ENCODE results near the gene MSI2. TPM values are rescaled to one million over a fixed set of nuclear protein-coding genes. Genes with fewer than 3 reads are reported as not detected.

Gene MSI2
- total and polyA plus RNA-seq, 2 donors: 19.0 to 43.4 TPM

GRCh38 chr17:57603978-57604377 lies 347.7 kb downstream of the MSI2 start:
- Histone ChIP-seq H3K27ac (ENCODE audit: low read depth) (no peak overlapping the region), H3K4me1 (ENCODE audit: insufficient read depth) (no peaks in the 10 kb centered on the region)

DNA sequence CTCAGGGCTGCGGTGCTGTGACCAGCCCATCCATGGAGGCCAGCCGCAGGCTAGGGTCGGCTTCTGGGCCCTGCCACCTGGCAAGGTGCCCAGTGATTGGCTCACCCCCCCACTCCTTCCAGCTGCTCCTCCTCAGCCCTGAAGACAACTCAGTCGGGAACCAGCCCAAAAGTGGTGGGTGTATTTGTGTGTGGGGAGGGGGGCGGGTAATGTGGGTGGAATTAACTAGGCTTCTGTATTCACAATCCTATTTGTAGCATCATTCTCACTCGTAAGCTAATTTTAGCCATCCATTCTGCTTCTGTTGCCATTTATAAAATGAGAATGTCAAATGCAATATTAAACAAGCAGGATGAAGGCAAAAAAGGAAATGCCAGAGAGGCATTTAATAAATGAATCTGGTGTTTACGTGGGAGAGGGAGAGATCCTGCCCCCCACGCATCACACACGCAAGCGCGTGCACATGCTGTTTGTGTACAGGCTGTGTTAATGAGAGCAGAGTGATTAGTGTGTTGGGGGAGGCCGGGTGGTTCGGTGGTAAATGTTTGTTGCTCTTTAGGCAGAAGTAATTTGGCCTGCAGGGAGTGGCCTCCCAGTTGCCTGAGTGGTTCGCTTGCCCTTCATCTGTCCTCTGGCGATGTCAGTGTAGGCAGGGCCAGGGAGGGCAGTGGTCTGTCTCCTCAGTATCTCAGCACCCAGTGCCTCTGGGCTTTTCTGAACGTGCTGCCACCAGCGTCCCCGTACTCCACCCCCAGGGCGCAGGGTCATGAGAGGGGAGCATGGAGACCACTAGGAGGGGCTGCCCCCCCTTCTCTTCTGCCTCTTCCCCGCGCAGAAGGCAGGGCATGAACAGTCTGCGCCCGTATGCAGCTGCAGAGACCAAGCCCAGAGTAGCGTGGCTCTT lies 348.7 kb downstream of the MSI2 start:
- no peaks in the 10 kb centered on the region for H3K36me3 ChIP-seq (ENCODE audit: insufficient read depth)
- 19% methylated on average over 24 of the region's 24 CpGs for WGBS
- DNase-seq (ENCODE audit: extremely low spot score): no peak
- peak overlapping the region; percentile 25 for H3K27ac ChIP-seq (ENCODE audit: low read depth)
- H3K4me3 ChIP-seq (ENCODE audit: low read depth, low read length): no peak overlapping the region
- H3K4me1 ChIP-seq (ENCODE audit: insufficient read depth): no peaks in the 10 kb centered on the region

More at GRCh38 chr17:57603978-57604377, 347.7 kb downstream of the MSI2 start:
- no peak for DNase-seq (ENCODE audit: extremely low spot score)
- Histone ChIP-seq H3K36me3 (ENCODE audit: insufficient read depth) (no peaks in the 10 kb centered on the region), H3K4me3 (ENCODE audit: low read depth, low read length) (no peak overlapping the region)
- 84% methylated on average over 5 of the region's 5 CpGs for WGBS

DNA sequence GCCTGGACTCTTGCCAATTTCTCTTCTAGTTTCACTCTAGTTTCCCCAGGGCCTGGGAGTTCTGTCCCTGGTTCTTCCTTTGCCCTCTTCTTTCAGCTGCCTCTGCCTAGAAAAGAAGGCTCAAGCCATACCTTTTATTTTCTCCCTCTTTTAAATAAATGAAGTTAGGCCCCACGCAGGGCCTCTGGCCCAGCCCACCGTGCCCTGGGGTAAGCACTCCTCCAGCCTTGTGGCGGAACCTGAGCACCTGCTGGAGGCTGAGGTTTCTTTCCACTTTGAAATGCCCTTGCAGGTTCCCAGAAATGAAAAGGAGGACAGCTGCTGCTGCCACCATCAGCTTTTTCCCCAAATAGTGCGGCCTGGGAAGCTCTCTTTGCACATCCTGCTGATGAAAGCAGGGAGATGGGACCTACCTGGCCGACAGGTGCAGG lies 349.4 kb downstream of the MSI2 start:
- no peaks in the 10 kb centered on the region for H3K36me3 ChIP-seq (ENCODE audit: insufficient read depth)
- no peaks in the 10 kb centered on the region for H3K4me1 ChIP-seq (ENCODE audit: insufficient read depth)
- no peak overlapping the region for H3K4me3 ChIP-seq (ENCODE audit: low read depth, low read length)
- H3K27ac ChIP-seq (ENCODE audit: low read depth): no peak overlapping the region
- no peak for DNase-seq (ENCODE audit: extremely low spot score)
- 77% methylated on average over 5 of the region's 5 CpGs for WGBS

DNA sequence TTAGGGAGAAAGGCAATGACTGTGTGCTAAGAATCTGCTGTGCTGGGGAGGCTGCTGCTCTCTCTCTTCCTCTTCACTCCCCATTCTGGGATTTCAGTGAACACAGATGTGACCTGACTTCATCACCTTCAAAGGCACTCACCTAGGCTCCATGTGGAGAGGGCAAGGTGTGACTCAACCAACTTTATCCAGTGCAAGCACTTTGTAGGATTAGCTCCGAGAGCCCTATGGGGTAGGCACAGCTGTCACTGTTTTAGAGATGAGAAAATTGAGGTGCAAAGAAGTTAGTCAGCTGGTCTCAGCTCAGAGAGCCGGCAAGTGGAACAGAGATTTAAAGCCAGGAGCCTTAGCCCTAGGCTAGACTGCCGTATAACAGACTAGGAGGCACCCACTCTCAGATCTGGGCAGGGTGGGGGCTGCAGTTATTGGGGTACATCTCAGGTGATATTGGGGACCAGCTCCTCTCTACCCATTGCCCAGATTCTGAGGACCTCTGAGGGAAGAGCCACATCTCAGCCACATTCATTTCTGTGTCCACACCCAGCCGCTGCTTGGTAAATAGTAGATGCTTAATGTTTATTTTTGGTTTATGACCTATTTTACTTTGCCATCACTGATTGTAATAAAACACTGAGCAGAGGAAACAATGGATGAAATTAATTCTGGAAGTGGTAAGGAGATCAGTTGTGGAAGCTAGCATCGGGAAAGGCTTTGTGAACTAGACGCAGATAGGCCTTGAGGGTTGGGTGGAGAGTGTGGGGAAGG lies 350.0 kb downstream of the MSI2 start:
- DNase-seq (ENCODE audit: extremely low spot score): no peak
- Histone ChIP-seq H3K4me3 (ENCODE audit: low read depth, low read length) (no peak overlapping the region), H3K4me1 (ENCODE audit: insufficient read depth) (no peaks in the 10 kb centered on the region), H3K36me3 (ENCODE audit: insufficient read depth) (no peaks in the 10 kb centered on the region), H3K27ac (ENCODE audit: low read depth) (no peak overlapping the region)
- 92% methylated on average over 6 of the region's 6 CpGs for whole genome bisulfite sequencing

DNA sequence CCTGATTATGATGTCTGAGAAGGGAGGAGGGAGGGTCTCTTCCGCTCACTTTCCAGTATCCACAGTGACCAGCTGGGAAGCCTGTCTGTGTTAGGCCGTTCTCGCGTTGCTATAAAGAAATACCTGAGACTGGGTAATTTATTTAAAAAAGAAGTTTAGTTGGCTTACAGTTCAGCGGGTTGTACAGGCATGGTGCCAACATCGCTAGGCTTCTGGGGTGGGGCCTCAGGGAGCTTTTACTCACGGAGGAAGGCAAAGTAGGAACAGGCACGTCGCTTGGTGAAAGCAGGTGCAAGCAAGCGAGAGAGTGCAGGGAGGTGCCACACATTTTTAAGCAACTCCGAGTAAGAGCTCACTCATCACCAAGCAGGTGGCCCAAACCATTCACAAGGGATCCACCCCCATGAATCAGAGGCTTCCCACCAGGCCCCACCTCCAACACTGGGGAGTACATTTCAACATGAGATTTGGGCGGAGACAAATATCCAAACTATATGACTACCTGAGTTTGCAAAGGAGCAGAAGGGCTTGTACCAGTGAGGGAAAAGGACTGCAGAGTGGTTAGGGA lies 351.3 kb downstream of the MSI2 start:
- 87% methylated on average over 12 of the region's 12 CpGs for WGBS
- Histone ChIP-seq H3K36me3 (ENCODE audit: insufficient read depth) (no peaks in the 10 kb centered on the region), H3K4me3 (ENCODE audit: low read depth, low read length) (no peak overlapping the region), H3K27ac (ENCODE audit: low read depth) (no peak overlapping the region), H3K4me1 (ENCODE audit: insufficient read depth) (no peaks in the 10 kb centered on the region)
- no peak for DNase-seq (ENCODE audit: extremely low spot score)

DNA sequence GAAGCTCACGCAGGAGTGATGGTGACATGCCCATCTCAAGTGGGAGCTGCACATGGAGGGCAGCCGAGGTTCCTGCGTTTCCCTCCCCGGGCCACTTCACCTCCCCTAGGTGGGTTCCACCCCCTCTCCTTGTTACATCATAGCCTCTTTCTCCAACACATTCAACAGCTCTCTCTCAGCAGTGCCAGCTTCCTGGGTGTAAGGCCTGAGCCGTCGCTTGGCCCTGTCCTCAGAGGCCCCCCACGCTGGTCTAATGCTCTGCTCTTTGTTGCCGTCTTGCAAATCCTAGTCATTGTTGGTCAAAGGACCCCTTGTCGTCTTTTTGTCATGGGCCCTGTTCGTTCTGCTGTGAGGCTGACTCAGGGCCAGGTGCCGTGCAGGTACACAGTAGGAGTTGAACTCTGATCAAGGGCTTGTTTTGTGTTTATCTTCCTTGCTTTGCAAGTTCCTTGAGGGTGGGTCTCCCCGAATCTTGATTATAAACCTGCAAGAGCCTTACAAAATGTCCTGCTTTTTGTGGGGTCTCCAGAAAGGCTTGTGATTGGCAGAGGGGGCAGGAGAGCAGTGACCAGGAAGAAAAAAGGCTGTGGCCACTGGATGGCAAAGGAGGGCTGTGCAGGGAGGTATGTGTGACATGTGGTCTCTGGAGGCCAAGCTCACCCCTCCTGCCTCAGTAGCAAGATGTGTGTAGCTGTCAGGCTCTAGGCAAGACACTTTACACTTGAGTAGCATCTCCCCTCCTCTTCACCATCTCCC lies 352.2 kb downstream of the MSI2 start:
- no peaks in the 10 kb centered on the region for H3K4me1 ChIP-seq (ENCODE audit: insufficient read depth)
- DNase-seq (ENCODE audit: extremely low spot score): no peak
- no peak overlapping the region for H3K27ac ChIP-seq (ENCODE audit: low read depth)
- no peak overlapping the region for H3K4me3 ChIP-seq (ENCODE audit: low read depth, low read length)
- H3K36me3 ChIP-seq (ENCODE audit: insufficient read depth): no peaks in the 10 kb centered on the region
- WGBS: 97% methylated on average over 12 of the region's 12 CpGs

DNA sequence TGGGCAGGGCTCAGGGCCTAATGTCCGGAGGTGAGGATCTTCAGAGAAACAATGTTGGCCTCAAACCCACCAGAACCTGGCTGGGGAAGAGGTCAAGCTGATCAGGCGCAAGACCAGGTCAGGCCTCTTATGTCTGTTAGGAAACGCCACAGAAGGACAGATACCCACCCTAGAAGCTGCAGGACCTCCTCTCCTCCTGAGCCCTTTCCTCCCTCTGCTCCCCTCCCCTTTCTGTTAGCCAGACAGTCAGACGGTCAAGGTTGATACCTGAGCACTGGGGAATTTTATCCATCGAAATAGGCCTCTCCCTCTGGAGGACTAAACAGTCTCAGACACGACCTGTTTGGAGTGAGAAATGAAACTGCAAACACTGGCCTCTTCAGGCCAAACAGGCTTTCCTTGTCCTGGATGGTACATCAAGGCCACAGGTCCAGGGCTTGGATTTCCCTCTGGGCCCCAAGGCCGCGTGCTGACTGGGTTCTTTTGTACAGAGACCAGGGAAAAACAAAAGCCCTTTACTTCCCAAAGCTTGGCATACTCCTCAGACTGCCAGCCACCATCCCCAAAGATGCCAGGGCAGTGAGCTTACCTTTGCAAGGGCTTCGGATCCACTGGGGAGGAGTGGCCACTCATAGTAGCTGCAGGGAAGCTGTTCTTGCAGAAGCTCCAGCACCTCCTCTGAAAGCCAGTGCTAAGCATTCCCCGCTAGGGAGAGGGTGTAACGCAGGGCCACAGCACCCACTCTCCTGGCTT lies 353.0 kb downstream of the MSI2 start:
- H3K4me1 ChIP-seq (ENCODE audit: insufficient read depth): no peaks in the 10 kb centered on the region
- WGBS: 86% methylated on average over 11 of the region's 11 CpGs
- no peak overlapping the region for H3K27ac ChIP-seq (ENCODE audit: low read depth)
- H3K4me3 ChIP-seq (ENCODE audit: low read depth, low read length): no peak overlapping the region
- no peaks in the 10 kb centered on the region for H3K36me3 ChIP-seq (ENCODE audit: insufficient read depth)
- DNase-seq (ENCODE audit: extremely low spot score): no peak

DNA sequence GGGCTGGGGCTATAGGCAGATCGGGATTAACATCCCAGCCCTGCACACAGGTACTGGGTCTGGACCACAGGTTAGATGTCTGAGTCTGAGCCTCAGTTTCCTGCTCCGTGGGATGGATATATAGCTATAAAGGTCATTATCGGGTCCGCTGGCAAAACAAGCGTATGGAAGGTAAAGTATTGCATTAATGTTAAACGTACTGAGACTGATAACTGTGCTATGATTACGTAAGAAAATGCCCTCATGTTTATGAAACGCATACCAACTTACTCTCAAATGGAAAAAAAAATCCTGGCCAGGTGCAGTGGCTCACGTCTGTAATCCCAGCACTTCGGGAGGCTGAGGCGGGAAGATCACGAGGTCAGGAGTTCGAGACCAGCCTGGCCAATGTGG lies 353.6 kb downstream of the MSI2 start:
- WGBS: 93% methylated on average over 13 of the region's 13 CpGs
- no peak for DNase-seq (ENCODE audit: extremely low spot score)
- Histone ChIP-seq H3K36me3 (ENCODE audit: insufficient read depth) (no peaks in the 10 kb centered on the region), H3K27ac (ENCODE audit: low read depth) (no peak overlapping the region), H3K4me3 (ENCODE audit: low read depth, low read length) (no peak overlapping the region), H3K4me1 (ENCODE audit: insufficient read depth) (no peaks in the 10 kb centered on the region)

GRCh38 chr17:57612202-57613071 lies 356.1 kb downstream of the MSI2 start:
- no peaks in the 10 kb centered on the region for H3K36me3 ChIP-seq (ENCODE audit: insufficient read depth)
- H3K4me3 ChIP-seq (ENCODE audit: low read depth, low read length): no peak overlapping the region
- H3K27ac ChIP-seq (ENCODE audit: low read depth): no peak overlapping the region
- WGBS: 76% methylated on average over 7 of the region's 12 CpGs
- no peak for DNase-seq (ENCODE audit: extremely low spot score)
- no peaks in the 10 kb centered on the region for H3K4me1 ChIP-seq (ENCODE audit: insufficient read depth)

GRCh38 chr17:57614742-57615141 lies 358.4 kb downstream of the MSI2 start:
- Histone ChIP-seq H3K36me3 (ENCODE audit: insufficient read depth) (no peaks in the 10 kb centered on the region), H3K27ac (ENCODE audit: low read depth) (no peak overlapping the region), H3K4me1 (ENCODE audit: insufficient read depth) (no peaks in the 10 kb centered on the region), H3K4me3 (ENCODE audit: low read depth, low read length) (no peak overlapping the region)
- 89% methylated on average over 3 of the region's 3 CpGs for WGBS
- DNase-seq (ENCODE audit: extremely low spot score): no peak

GRCh38 chr17:57615836-57616757 lies 359.8 kb downstream of the MSI2 start:
- Histone ChIP-seq H3K36me3 (ENCODE audit: insufficient read depth) (no peaks in the 10 kb centered on the region), H3K27ac (ENCODE audit: low read depth) (no peak overlapping the region), H3K4me1 (ENCODE audit: insufficient read depth) (no peaks in the 10 kb centered on the region), H3K4me3 (ENCODE audit: low read depth, low read length) (no peak overlapping the region)
- DNase-seq (ENCODE audit: extremely low spot score): no peak
- 89% methylated on average over 13 of the region's 13 CpGs for WGBS
